H9 (cell line): ENCODE results near the gene RBMS3. TPM values are rescaled to one million over a fixed set of nuclear protein-coding genes. Genes with fewer than 3 reads are reported as not detected.

ENCODE experiments used
- DNase-seq: peaks from one replicate; pipeline ENCODE4 v3.0.0-alpha.2; 2017
- H2AFZ ChIP-seq: one replicate; pipeline ENCODE4 v1.6.1; 2013; ENCODE audit warnings: mild to moderate bottlenecking, low read length, control low read depth, moderate library complexity
- H2AK5ac ChIP-seq: 2 replicates; pipeline ENCODE4 v1.6.1; 2013; ENCODE audit warnings: low read length, control low read depth, mixed read lengths; ENCODE audit not compliant: insufficient read length
- H2BK120ac ChIP-seq: one replicate; pipeline ENCODE4 v1.6.1; 2013; ENCODE audit warnings: low read depth, mild to moderate bottlenecking, low read length, control low read depth, inconsistent platforms; ENCODE audit not compliant: poor library complexity, severe bottlenecking
- H2BK12ac ChIP-seq: 2 replicates; pipeline ENCODE4 v1.6.1; 2013; ENCODE audit warnings: low read length, control low read depth, mixed read lengths, low read depth; ENCODE audit not compliant: insufficient read length
- H2BK15ac ChIP-seq: 2 replicates; pipeline ENCODE4 v1.6.1; 2013; ENCODE audit warnings: low read depth, low read length, control low read depth
- H2BK20ac ChIP-seq: one replicate; pipeline ENCODE4 v1.6.1; 2013; ENCODE audit warnings: low read depth, mild to moderate bottlenecking, low read length, control low read depth, inconsistent platforms; ENCODE audit not compliant: poor library complexity, severe bottlenecking
- H2BK5ac ChIP-seq: 2 replicates; pipeline ENCODE4 v1.6.1; 2013; ENCODE audit warnings: low read length, control low read depth, mixed read lengths; ENCODE audit not compliant: insufficient read length
- H3K14ac ChIP-seq: 2 replicates; pipeline ENCODE4 v1.6.1; 2013; ENCODE audit warnings: low read length, control low read depth; ENCODE audit not compliant: insufficient read depth
- H3K18ac ChIP-seq: 2 replicates; pipeline ENCODE4 v1.6.1; 2013; ENCODE audit warnings: low read depth, mild to moderate bottlenecking, mixed read lengths, low read length, control low read depth; ENCODE audit not compliant: insufficient read length
- H3K23ac ChIP-seq: 2 replicates; pipeline ENCODE4 v1.6.1; 2013; ENCODE audit warnings: low read length, control low read depth, mixed read lengths, low read depth; ENCODE audit not compliant: insufficient read length
- H3K23me2 ChIP-seq: 2 replicates; pipeline ENCODE4 v1.6.1; 2013; ENCODE audit warnings: low read depth, mild to moderate bottlenecking, mixed read lengths, low read length, control low read depth; ENCODE audit not compliant: insufficient read length, poor library complexity, severe bottlenecking
- H3K27ac ChIP-seq: 2 replicates; pipeline ENCODE4 v1.5.1; 2013; ENCODE audit warnings: low read length, control low read depth, mixed read lengths, low read depth; ENCODE audit not compliant: insufficient read length
- H3K27me3 ChIP-seq: 2 replicates; pipeline ENCODE4 v1.6.1; 2013; ENCODE audit warnings: low read length, control low read depth, inconsistent platforms; ENCODE audit not compliant: insufficient read depth
- H3K4ac ChIP-seq: 2 replicates; pipeline ENCODE4 v1.6.1; 2013; ENCODE audit warnings: low read depth, mild to moderate bottlenecking, control low read depth, inconsistent platforms, low read length, moderate library complexity
- H3K4me1 ChIP-seq: 2 replicates; pipeline ENCODE4 v1.6.1; 2013; ENCODE audit warnings: low read length, control low read depth, inconsistent platforms; ENCODE audit not compliant: insufficient read depth
- H3K4me2 ChIP-seq: 2 replicates; pipeline ENCODE4 v1.6.1; 2013; ENCODE audit warnings: low read length, control low read depth, mixed read lengths; ENCODE audit not compliant: insufficient read length, insufficient read depth
- H3K56ac ChIP-seq: 2 replicates; pipeline ENCODE4 v1.6.1; 2013; ENCODE audit warnings: low read depth, mild to moderate bottlenecking, mixed read lengths, low read length, control low read depth; ENCODE audit not compliant: insufficient read length
- H3K79me1 ChIP-seq: 2 replicates; pipeline ENCODE4 v1.6.1; 2013; ENCODE audit warnings: low read depth, mild to moderate bottlenecking, moderate library complexity, low read length, control low read depth, inconsistent platforms; ENCODE audit not compliant: insufficient read depth, poor library complexity, severe bottlenecking
- H3K79me2 ChIP-seq: 2 replicates; pipeline ENCODE4 v1.6.1; 2013; ENCODE audit warnings: low read length, control low read depth, inconsistent platforms; ENCODE audit not compliant: insufficient read depth
- H3K9ac ChIP-seq: 2 replicates; pipeline ENCODE4 v1.6.1; 2013; ENCODE audit warnings: low read length, control low read depth, mixed read lengths; ENCODE audit not compliant: insufficient read length; ENCODE audit errors: extremely low read depth
- H3K9me3 ChIP-seq: one replicate; pipeline ENCODE4 v1.6.1; 2013; ENCODE audit warnings: low read depth, low read length, inconsistent platforms; ENCODE audit not compliant: control insufficient read depth
- H3T11ph ChIP-seq: one replicate; pipeline ENCODE4 v1.6.1; 2013; ENCODE audit warnings: mild to moderate bottlenecking, low read length, control low read depth, inconsistent platforms
- H4K20me1 ChIP-seq: one replicate; pipeline ENCODE4 v1.6.1; 2013; ENCODE audit not compliant: control insufficient read depth, insufficient read length, insufficient read depth
- H4K5ac ChIP-seq: 2 replicates; pipeline ENCODE4 v1.6.1; 2013; ENCODE audit warnings: low read depth, mild to moderate bottlenecking, mixed read lengths, low read length, control low read depth; ENCODE audit not compliant: insufficient read length
- H4K8ac ChIP-seq: replicated peaks from 2 replicates; pipeline ENCODE4 v1.6.1; 2013; ENCODE audit warnings: low read length, control low read depth, mixed read lengths, low read depth; ENCODE audit not compliant: insufficient read length
- H4K91ac ChIP-seq: 2 replicates; pipeline ENCODE4 v1.6.1; 2013; ENCODE audit warnings: low read depth, mild to moderate bottlenecking, moderate library complexity, mixed read lengths, low read length, control low read depth; ENCODE audit not compliant: insufficient read length
- H3K27ac Mint-ChIP-seq, 3 experiments: 2 replicates in 2 of 3; 3 replicates in 1 of 3; pipeline ENCODE4 v1.8.0; 2020 to 2021; ENCODE audit warnings: mixed read lengths in 3 of 3, mild to moderate bottlenecking in 1 of 3, moderate library complexity in 1 of 3
- H3K27me3 Mint-ChIP-seq: 2 replicates; pipeline ENCODE4 v1.8.0; 2021; ENCODE audit warnings: low read depth, mild to moderate bottlenecking, moderate library complexity, mixed read lengths
- H3K36me3 Mint-ChIP-seq, 3 experiments: 2 replicates in 2 of 3; 3 replicates in 1 of 3; pipeline ENCODE4 v1.8.0; 2020 to 2021; ENCODE audit warnings: low read depth in 3 of 3, mixed read lengths in 3 of 3; ENCODE audit not compliant: insufficient read depth in 1 of 3
- H3K4me1 Mint-ChIP-seq, 2 experiments: 2 replicates each; pipeline ENCODE4 v1.8.0; 2020; ENCODE audit warnings: mixed read lengths in 2 of 2
- H3K4me3 Mint-ChIP-seq, 2 experiments: 2 replicates in 1 of 2; 3 replicates in 1 of 2; pipeline ENCODE4 v1.8.0; 2020 to 2021; ENCODE audit warnings: mild to moderate bottlenecking in 2 of 2, mixed read lengths in 2 of 2, moderate library complexity in 1 of 2
- H3K9me3 Mint-ChIP-seq, 2 experiments: 2 replicates in 1 of 2; 3 replicates in 1 of 2; pipeline ENCODE4 v1.8.0; 2020; ENCODE audit warnings: mild to moderate bottlenecking in 2 of 2, mixed read lengths in 2 of 2, moderate library complexity in 1 of 2
- CTCF ChIP-seq: fragments of 200-600 bp; sonication (generic); conservative IDR thresholded peaks from 3 replicates; pipeline ENCODE4 v1.8.0; 2021; ENCODE audit warnings: antibody characterized with exemption, mild to moderate bottlenecking
- WGBS: extraction: QIAGEN DNeasy Blood & Tissue Kit; methylation state at CpG from one replicate; pipeline ENCODE4 v1.1.7; 2013; ENCODE audit warnings: missing lambda C conversion rate, low lambda C conversion rate, mixed read lengths; ENCODE audit not compliant: insufficient read length; ENCODE audit errors: extremely low coverage; 5-methylcytosine and 5-hydroxymethylcytosine counted together
- total RNA-seq: library from RNA; stranded (reverse); gene quantifications from 2 replicates; pipeline ENCODE4 v1.2.1, GENCODE V29; 2021

RBMS3 gene
- total RNA-seq, 1 experiment from 2014 or later, result 8.1 TPM

GRCh38 chr3:29447946-29448627 lies 167.2 kb downstream of the RBMS3 start:
- no peak overlapping the region for H2BK120ac ChIP-seq
- H3K36me3 Mint-ChIP-seq, result no peaks in the 10 kb centered on the region
- H3K4me1 ChIP-seq, result no peaks in the 10 kb centered on the region; the same call in 1 of the 2 replicates
- H4K20me1 ChIP-seq, result no peaks in the 10 kb centered on the region
- DNase-seq, result no peak
- H2BK20ac ChIP-seq, result no peak overlapping the region
- H3K27me3 ChIP-seq, result no peaks in the 10 kb centered on the region
- H3K14ac ChIP-seq, result no peak overlapping the region
- no peaks in the 10 kb centered on the region for H3K79me1 ChIP-seq
- H2AK5ac ChIP-seq, result no peak overlapping the region
- no peak overlapping the region for H4K8ac ChIP-seq
- H3K27ac Mint-ChIP-seq, result peak overlapping the region in 1 of 3 experiments; percentile 75; a peak in 2 of 7 replicates
- H2BK5ac ChIP-seq, result no peak overlapping the region
- H2BK15ac ChIP-seq, result no peak overlapping the region
- H3K56ac ChIP-seq, result no peak overlapping the region
- no peak overlapping the region for H3K23ac ChIP-seq
- H3K4me2 ChIP-seq, result no peak overlapping the region
- no CpG with 5 or more reads among the region's 9 CpGs for WGBS
- no peak overlapping the region for H4K5ac ChIP-seq
- no peaks in the 10 kb centered on the region for H3K23me2 ChIP-seq
- no peaks in the 10 kb centered on the region for H3K9me3 Mint-ChIP-seq
- TF ChIP-seq CTCF, result no peak
- no peak overlapping the region for H3K18ac ChIP-seq
- no peaks in the 10 kb centered on the region for H3K79me2 ChIP-seq
- H4K91ac ChIP-seq, result no peak overlapping the region
- no peaks in the 10 kb centered on the region for H3K9me3 ChIP-seq
- H3K4me1 Mint-ChIP-seq, result peaks cover 8 to 19% of the 10 kb centered on the region in 2 experiments
- H2AFZ ChIP-seq, result no peak overlapping the region
- no peaks in the 10 kb centered on the region for H3K27me3 Mint-ChIP-seq
- no peak overlapping the region for H3K27ac ChIP-seq
- no peak overlapping the region for H3K4me3 Mint-ChIP-seq
- H3K9ac ChIP-seq, result no peak overlapping the region
- H3K4ac ChIP-seq, result no peak overlapping the region
- no peak overlapping the region for H3T11ph ChIP-seq
- no peak overlapping the region for H2BK12ac ChIP-seq
